Stimulated activated effector memory CD8-positive, alpha-beta T cell treated with anti-CD3 and anti-CD28 coated beads, Interleukin-12 subunit alpha, Interleukin-12 subunit beta, amount 100 ng/mL, for 72 hours (primary cell): Measurements from ENCODE around the gene TULP4.
"Not testable (repeated sequence)": the region's sequence is repeated elsewhere in the genome, so short reads cannot be mapped to it uniquely, and the experiment has no call there.

Source experiments
- ATAC-seq: fragments of 150-1000 bp; cut with Tn5 transposase; 2 replicates; pipeline ENCODE4 v1.10.0; 2021
- DNase-seq, 2 donors: peaks; one replicate each; pipeline ENCODE4 v3.0.0; 2021 to 2022; ENCODE audit warnings: low spot score in 2 of 2
- H3K27ac Mint-ChIP-seq: one replicate; pipeline ENCODE4 v1.8.0; 2022; ENCODE audit warnings: mild to moderate bottlenecking, mixed read lengths
- H3K36me3 Mint-ChIP-seq: one replicate; pipeline ENCODE4 v1.8.0; 2022; ENCODE audit warnings: mild to moderate bottlenecking, mixed read lengths
- H3K4me1 Mint-ChIP-seq: one replicate; pipeline ENCODE4 v1.8.0; 2022; ENCODE audit warnings: mixed read lengths
- H3K4me3 Mint-ChIP-seq: one replicate; pipeline ENCODE4 v1.8.0; 2022; ENCODE audit warnings: mild to moderate bottlenecking, mixed read lengths
- H3K9me3 Mint-ChIP-seq: one replicate; pipeline ENCODE4 v1.8.0; 2022; ENCODE audit warnings: mixed read lengths

Gene TULP4

GRCh38 chr6:158505194-158505593 lies 192.9 kb downstream of the TULP4 start:
- H3K4me1 Mint-ChIP-seq, result no peaks in the 10 kb centered on the region
- peaks cover 7% of the 10 kb centered on the region for H3K36me3 Mint-ChIP-seq
- H3K27ac Mint-ChIP-seq, result no peak overlapping the region
- no peak for ATAC-seq
- no peak overlapping the region for H3K4me3 Mint-ChIP-seq
- no peaks in the 10 kb centered on the region for H3K9me3 Mint-ChIP-seq
- no peak for DNase-seq

GRCh38 chr6:158506601-158507000 lies 194.3 kb downstream of the TULP4 start:
- DNase-seq (no peak), ATAC-seq (no peak)
- no peaks in the 10 kb centered on the region for H3K9me3 Mint-ChIP-seq
- H3K4me1 Mint-ChIP-seq, result no peaks in the 10 kb centered on the region
- no peak overlapping the region for H3K27ac Mint-ChIP-seq
- peaks cover 7% of the 10 kb centered on the region for H3K36me3 Mint-ChIP-seq
- no peak overlapping the region for H3K4me3 Mint-ChIP-seq

GRCh38 chr6:158507174-158507573 lies 194.9 kb downstream of the TULP4 start:
- DNase-seq, result no peak
- Mint-ChIP-seq H3K36me3 (peaks cover 7% of the 10 kb centered on the region), H3K4me1 (no peaks in the 10 kb centered on the region), H3K4me3 (no peak overlapping the region), H3K9me3 (no peaks in the 10 kb centered on the region), H3K27ac (no peak overlapping the region)
- ATAC-seq, result no peak

GRCh38 chr6:158508450-158508849 lies 196.2 kb downstream of the TULP4 start:
- H3K27ac Mint-ChIP-seq, result no peak overlapping the region
- H3K9me3 Mint-ChIP-seq, result no peaks in the 10 kb centered on the region
- no peak overlapping the region for H3K4me3 Mint-ChIP-seq
- ATAC-seq, result no peak
- H3K4me1 Mint-ChIP-seq, result peaks cover under 1% of the 10 kb centered on the region
- peaks cover 7% of the 10 kb centered on the region for H3K36me3 Mint-ChIP-seq
- DNase-seq, result no peak

GRCh38 chr6:158509465-158509864 lies 197.2 kb downstream of the TULP4 start:
- H3K27ac Mint-ChIP-seq, result no peak overlapping the region
- H3K4me1 Mint-ChIP-seq, result peaks cover 10% of the 10 kb centered on the region
- no peaks in the 10 kb centered on the region for H3K9me3 Mint-ChIP-seq
- H3K4me3 Mint-ChIP-seq, result no peak overlapping the region
- no peak for ATAC-seq
- DNase-seq, result no peak
- peaks cover 2% of the 10 kb centered on the region for H3K36me3 Mint-ChIP-seq

- H3K27ac Mint-ChIP-seq, result no peak overlapping the region
- H3K36me3 Mint-ChIP-seq, result no peaks in the 10 kb centered on the region
- no peak for DNase-seq
Measured at GRCh38 chr6:158512809-158513208, 200.5 kb downstream of the TULP4 start.

GRCh38 chr6:158514176-158514575 lies 201.9 kb downstream of the TULP4 start:
- peaks cover 38% of the 10 kb centered on the region for H3K4me1 Mint-ChIP-seq
- H3K36me3 Mint-ChIP-seq, result no peaks in the 10 kb centered on the region
- H3K27ac Mint-ChIP-seq, result peak overlapping the region; percentile 38
- no peaks in the 10 kb centered on the region for H3K9me3 Mint-ChIP-seq
- ATAC-seq (no peak), DNase-seq (no peak)
- H3K4me3 Mint-ChIP-seq, result no peak overlapping the region

More at GRCh38 chr6:158512809-158513208, 200.5 kb downstream of the TULP4 start:
- H3K4me3 Mint-ChIP-seq, result no peak overlapping the region
- H3K9me3 Mint-ChIP-seq, result no peaks in the 10 kb centered on the region
- H3K4me1 Mint-ChIP-seq, result peaks cover 28% of the 10 kb centered on the region
- no peak for ATAC-seq

GRCh38 chr6:158514991-158515390 lies 202.7 kb downstream of the TULP4 start:
- ATAC-seq (no peak), DNase-seq (no peak)
- H3K4me1 Mint-ChIP-seq, result peaks cover 38% of the 10 kb centered on the region
- H3K36me3 Mint-ChIP-seq, result no peaks in the 10 kb centered on the region
- peak overlapping the region; percentile 38 for H3K27ac Mint-ChIP-seq
- no peak overlapping the region for H3K4me3 Mint-ChIP-seq
- H3K9me3 Mint-ChIP-seq, result no peaks in the 10 kb centered on the region

GRCh38 chr6:158516098-158516497 lies 203.8 kb downstream of the TULP4 start:
- H3K4me3 Mint-ChIP-seq, result no peak overlapping the region
- DNase-seq, result no peak
- H3K27ac Mint-ChIP-seq, result peak overlapping the region; percentile 36
- H3K36me3 Mint-ChIP-seq, result no peaks in the 10 kb centered on the region
- H3K9me3 Mint-ChIP-seq, result no peaks in the 10 kb centered on the region
- no peak for ATAC-seq
- peaks cover 38% of the 10 kb centered on the region for H3K4me1 Mint-ChIP-seq

GRCh38 chr6:158517038-158517437 lies 204.8 kb downstream of the TULP4 start:
- H3K9me3 Mint-ChIP-seq, result no peaks in the 10 kb centered on the region
- H3K4me3 Mint-ChIP-seq, result no peak overlapping the region
- no peak for DNase-seq
- H3K4me1 Mint-ChIP-seq, result peaks cover 38% of the 10 kb centered on the region
- H3K27ac Mint-ChIP-seq, result no peak overlapping the region
- no peak for ATAC-seq
- no peaks in the 10 kb centered on the region for H3K36me3 Mint-ChIP-seq

GRCh38 chr6:158517581-158517980 lies 205.3 kb downstream of the TULP4 start:
- H3K36me3 Mint-ChIP-seq, result no peaks in the 10 kb centered on the region
- no peak overlapping the region for H3K27ac Mint-ChIP-seq
- H3K9me3 Mint-ChIP-seq, result no peaks in the 10 kb centered on the region
- H3K4me1 Mint-ChIP-seq, result peaks cover 38% of the 10 kb centered on the region
- H3K4me3 Mint-ChIP-seq, result peak overlapping the region; percentile 79
- ATAC-seq (peak; percentile 77), DNase-seq (no peak)

- peak overlapping the region; percentile 81 for H3K27ac Mint-ChIP-seq
- H3K4me3 Mint-ChIP-seq, result peak overlapping the region; percentile 79
- ATAC-seq (peak; percentile 90), DNase-seq (peak; percentile 45 to 68)
- H3K4me1 Mint-ChIP-seq, result peaks cover 38% of the 10 kb centered on the region
- H3K36me3 Mint-ChIP-seq, result no peaks in the 10 kb centered on the region
- H3K9me3 Mint-ChIP-seq, result no peaks in the 10 kb centered on the region
Measured at GRCh38 chr6:158518191-158519127, 206.2 kb downstream of the TULP4 start.

GRCh38 chr6:158519300-158519699 lies 207.0 kb downstream of the TULP4 start:
- Mint-ChIP-seq H3K9me3 (no peaks in the 10 kb centered on the region), H3K4me3 (no peak overlapping the region), H3K36me3 (no peaks in the 10 kb centered on the region), H3K27ac (no peak overlapping the region), H3K4me1 (peaks cover 30% of the 10 kb centered on the region)
- ATAC-seq (no peak), DNase-seq (no peak)

GRCh38 chr6:158519761-158520160 lies 207.5 kb downstream of the TULP4 start:
- DNase-seq (no peak), ATAC-seq (no peak)
- Mint-ChIP-seq H3K27ac (no peak overlapping the region), H3K36me3 (no peaks in the 10 kb centered on the region), H3K4me1 (peaks cover 25% of the 10 kb centered on the region), H3K9me3 (no peaks in the 10 kb centered on the region), H3K4me3 (no peak overlapping the region)

- ATAC-seq, H3K36me3 Mint-ChIP-seq, H3K9me3 Mint-ChIP-seq, H3K4me3 Mint-ChIP-seq, DNase-seq, H3K27ac Mint-ChIP-seq: not testable (repeated sequence)
- H3K4me1 Mint-ChIP-seq, result peaks cover 14% of the 10 kb centered on the region
Measured at GRCh38 chr6:158520975-158521374, 208.7 kb downstream of the TULP4 start.

- DNase-seq (no peak), ATAC-seq (no peak)
Measured at GRCh38 chr6:158521759-158522158, 209.5 kb downstream of the TULP4 start.

More at GRCh38 chr6:158521759-158522158, 209.5 kb downstream of the TULP4 start:
- no peaks in the 10 kb centered on the region for H3K9me3 Mint-ChIP-seq
- no peaks in the 10 kb centered on the region for H3K36me3 Mint-ChIP-seq
- H3K4me3 Mint-ChIP-seq, result no peak overlapping the region
- H3K27ac Mint-ChIP-seq, result no peak overlapping the region
- peaks cover 11% of the 10 kb centered on the region for H3K4me1 Mint-ChIP-seq
